AG20443 (cell line): Measurements from ENCODE around the gene KIRREL3.
A peak's percentile ranks its signal among the peaks of the same experiment; 100 is the strongest.

Source experiments
- DNase-seq: peaks from one replicate; pipeline ENCODE4 v3.0.0; 2012; ENCODE audit warnings: low spot score, mixed read lengths

KIRREL3 gene

DNA sequence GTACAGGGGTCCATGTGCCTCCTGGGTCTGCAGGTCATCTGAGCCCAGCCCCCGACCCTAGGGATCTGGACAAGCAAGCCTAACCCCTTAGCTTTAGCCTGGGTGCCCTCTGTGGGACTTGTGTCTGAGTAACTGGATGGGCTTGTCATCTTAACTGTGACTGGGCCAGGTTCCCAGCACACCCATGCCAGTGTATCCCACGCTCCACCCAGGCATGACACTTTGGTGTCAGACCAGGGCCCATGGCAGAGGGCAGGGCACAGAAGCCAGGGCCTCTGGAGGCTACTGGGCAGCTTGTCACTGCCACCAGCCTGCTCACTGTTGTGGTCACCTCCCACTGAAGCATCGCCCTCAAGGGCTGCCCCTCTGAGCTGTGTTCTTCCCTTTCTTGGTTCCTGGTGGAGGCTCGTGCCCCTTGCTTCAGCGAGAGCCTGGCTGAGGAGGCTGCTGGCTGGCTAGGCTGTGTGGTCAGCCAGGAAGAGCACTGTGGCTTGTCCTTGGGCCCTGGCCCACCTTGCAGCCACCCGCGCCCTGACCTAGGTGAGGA is 564.3 kb downstream of the KIRREL3 start:
- no peak for DNase-seq

DNA sequence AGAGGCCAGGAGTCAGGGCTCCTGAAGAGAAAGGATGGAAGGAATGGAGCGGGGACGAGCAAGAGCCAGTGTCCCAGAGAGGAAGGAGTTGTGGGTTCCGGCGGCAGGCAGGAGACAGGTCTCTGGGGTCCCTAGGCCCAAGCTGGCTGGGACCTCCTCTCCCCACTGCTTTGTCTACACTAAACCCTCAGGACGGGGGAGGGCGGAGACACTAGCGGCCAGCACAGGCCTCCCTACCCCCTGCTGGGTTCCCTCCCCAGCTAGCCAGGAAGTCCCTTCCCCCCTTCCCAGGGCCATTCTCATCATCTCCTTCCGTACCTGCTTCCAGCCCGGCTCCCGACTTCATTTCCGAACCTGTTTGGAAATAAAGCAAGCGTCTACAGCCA is 565.6 kb downstream of the KIRREL3 start:
- no peak for DNase-seq

DNA sequence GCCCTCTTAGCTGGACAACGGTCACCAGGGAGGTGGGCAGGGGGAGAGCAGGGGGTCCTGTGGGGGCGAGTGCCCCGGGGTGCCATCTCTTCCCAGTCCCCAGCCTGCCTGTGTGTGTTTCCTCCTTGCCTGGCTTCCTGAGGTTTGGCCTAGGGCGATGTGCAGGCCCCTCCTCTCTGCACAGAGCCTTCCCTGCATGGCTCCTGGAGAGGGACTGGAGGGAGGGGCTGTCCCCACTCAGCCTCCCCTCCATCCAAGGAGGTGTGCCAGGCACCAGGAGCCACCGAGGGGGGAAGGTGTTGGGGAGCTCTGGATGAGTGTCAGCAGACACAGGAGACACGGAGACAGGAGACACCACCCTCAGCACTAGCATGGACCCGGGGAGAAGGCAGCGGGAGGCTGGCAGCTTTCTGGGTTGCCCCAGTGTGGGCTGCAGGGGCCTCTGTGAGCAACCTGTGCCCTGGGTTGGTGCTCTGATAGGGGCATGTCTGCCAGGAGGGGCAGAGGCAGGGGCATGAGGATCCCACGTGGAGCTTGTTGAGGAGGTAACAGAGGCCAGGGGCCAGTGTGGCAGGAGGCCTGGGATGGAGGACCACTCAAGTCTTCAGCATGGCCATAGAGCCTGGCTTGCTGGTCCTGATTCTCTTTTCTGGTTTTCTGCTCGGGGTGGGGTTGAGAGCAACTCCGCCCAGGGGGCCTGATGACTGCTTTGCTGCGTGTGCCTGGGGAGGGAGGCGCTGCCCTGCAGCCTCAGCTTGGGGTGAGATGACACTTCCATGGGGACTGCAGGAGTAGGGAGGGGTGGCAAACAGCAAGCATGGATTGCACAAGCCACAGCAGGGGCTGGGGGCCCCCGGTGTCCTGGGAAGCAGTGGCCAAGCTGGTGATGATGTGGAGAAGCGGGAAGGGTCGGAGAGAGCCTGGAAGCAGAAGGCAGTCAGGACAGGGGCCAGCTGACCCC is 566.3 kb downstream of the KIRREL3 start:
- peak; percentile 46 for DNase-seq

DNA sequence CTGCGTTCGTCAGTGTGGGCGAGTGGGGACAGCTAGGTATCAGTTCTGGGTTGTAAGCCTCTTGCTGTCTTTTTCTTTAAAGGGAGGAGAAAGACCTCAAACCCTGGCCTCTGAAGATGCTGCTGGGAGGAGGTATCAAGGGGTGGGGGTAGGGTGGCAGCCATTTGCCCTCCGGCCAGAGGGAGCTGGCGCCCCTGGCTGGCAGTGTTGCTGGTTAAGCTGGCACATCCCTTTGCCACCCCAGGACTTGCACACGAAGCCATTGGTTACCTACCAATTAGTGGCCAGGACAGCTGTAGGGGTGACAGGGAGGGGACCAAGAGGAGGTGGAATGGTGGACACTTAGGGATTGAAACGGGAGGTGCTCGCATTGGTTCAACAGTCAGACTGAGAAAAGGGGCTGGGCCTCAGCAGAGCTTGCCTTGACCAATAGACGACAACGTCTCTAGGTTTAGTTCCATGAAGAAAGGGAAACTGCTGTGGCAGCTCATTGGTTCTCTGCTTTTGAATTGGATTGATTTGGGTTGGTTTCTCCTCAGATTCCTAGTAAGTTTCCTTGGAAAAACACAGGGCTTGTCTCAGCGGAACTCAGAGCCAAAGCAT is 567.2 kb downstream of the KIRREL3 start:
- DNase-seq, result no peak

DNA sequence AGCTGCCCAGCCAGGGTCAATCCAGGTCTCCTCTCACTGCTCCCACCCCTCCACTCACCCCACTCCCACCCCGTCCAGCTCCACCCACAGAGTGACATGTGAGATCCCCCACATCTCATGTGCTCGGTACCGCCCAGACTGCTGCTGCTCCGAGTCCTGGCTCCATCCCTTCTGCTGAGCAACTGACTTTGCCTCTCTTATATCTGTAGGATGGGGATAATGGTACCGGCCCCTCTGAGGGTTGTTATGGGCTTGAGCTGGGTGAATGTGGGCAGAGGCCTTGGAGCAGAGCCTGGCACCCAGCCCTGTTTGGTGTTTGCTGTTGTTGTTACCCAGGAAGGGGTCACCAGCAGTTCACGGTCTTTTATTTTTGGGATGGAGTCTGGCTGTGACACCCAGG is 568.0 kb downstream of the KIRREL3 start:
- no peak for DNase-seq

DNA sequence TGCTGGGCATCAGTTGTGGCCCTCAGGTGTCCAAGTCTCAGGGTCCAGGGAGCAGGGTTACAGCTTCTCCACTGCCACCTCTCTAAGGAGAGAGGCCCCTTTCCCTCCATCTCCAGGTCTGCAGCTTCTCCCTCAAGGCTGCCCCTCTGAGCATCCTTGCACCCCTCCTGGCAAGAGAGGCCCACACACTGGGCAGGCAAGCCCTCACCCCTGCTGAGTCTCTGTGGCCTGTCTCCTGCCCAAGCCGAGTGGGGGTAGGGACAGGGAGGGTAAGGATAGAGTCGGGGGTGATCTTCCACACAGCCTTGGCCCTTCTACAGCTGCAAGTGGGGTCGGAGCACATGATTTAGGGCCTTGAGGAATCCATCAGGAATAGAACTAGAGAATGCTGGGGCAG is 568.5 kb downstream of the KIRREL3 start:
- peak; percentile 31 for DNase-seq

DNA sequence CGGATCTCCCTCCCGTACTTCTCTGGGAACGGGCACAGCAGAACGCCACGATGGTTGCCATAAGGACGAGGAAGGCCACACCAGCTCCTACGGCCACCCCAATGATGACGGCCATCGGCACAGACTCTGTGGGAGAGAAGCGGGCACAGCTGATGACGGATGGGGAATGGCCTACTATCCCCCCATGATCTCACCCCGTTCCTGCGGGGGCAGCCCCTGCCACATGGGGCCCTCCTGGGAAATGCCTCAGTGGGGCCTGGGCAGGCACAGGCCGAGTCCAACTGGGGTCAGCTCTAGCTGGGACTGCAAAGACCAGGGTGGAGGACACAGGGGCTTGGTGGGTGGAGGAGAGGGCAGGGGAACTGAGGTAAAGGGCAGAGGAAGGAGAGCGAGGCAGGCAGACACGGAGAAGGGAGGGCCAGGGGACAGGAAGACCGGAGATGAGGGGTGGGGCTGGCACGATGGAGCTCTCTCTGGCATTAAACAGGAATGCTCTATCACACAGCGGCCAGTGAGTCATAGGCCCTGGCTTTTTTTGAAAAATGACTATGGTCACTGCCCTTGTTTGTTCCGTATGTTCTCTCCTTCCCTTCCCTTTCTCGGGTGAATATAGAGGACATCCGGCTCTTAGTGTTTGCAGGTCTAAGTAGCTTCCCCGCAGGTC is 569.0 kb downstream of the KIRREL3 start:
- DNase-seq, result peak; percentile 96

DNA sequence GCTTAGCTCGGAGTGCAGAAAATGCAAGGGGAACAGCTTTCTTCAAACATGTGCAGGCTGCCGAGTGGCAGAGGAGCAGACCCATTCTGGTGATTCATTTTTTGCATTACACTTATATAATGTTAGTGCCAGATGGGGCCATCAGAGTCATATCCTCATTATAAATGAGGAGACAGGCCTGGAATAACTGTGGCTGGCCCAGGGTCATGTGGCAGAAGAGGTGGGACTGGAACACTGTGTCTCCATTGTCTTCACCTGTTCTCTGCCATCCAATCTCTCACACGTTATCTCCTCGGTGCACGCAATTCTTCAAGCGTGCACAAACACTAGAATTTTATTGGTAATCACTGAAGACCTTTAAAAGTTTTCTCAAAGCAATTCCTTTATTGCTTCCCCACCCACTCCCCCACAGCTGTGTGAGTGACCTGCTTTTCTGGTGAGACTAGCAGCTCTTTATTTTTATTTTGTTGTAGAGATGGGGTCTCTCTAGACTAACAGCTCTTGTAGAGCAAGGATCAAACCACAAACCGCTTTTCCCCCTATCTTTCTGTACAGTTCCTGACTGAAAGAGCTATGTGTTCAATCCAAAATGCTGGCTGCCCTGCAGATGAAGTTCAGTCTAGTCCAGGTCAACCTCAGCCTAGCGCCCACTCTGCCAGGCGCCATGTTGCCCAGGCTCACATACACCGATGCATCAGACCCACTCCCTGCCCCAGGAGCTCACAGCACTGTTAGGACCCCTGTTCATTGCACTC is 569.8 kb downstream of the KIRREL3 start:
- DNase-seq, result no peak

DNA sequence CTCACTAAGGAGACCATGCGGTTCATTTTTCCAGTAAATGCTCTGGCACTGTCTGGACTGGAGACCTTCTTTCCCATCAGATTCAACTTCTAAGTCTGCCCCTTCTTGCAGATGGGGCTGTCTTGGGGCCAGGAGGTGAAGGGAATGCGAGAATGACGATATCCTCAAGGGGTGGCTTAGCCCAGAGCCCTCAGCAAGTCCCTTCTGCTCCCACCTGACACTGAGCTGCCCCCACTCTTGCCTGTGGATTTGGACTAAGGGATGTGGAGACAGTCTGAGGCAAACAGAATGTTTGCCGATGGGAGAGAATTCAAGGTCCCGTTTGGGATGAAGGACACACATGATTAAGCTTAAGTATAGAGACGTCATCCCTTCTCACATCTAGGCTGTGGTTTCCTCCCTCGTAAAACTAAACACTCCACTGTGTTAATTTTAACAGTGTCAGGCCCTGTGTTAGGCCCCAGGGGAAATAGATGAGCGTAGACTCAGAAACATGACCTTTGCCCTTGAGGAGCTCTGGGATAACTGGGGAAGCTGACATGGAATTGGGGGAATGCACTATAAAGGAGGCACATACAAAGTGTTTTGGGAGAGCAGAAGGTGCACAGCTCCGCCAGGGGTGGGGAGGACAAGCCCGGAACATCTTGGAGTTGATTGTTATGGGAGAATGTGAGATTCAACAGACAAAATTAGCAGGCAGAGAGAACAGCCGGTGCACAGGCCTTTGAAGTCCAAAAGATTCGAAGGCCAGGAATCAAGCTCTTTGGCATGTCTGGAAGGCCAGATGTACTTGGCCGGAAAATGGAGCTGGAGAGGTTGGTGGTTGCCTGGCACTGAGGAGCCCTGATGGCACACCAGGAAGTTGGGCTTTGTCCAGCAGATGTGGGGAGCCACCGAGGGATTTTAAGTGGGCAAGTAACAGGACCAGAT is 573.5 kb downstream of the KIRREL3 start:
- DNase-seq, result no peak

DNA sequence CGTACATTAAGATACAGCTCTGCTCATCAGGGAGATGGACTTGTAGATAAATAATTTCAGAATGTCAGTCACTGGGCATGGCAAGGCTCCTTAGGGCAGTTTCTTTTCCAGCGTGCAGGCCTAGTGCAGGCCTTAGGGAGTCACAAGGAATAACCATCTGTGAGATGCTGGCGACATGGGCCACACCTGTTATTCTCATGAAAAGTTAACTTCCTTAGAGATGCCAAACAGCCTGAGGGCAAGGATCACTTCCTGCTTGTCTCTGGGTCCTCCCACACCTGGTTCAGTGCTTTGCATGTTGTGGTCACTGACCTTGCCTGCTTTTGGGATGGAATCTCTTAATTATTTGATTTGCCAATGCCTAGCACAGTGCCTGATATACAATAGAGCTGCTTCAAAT is 574.5 kb downstream of the KIRREL3 start:
- DNase-seq, result no peak

DNA sequence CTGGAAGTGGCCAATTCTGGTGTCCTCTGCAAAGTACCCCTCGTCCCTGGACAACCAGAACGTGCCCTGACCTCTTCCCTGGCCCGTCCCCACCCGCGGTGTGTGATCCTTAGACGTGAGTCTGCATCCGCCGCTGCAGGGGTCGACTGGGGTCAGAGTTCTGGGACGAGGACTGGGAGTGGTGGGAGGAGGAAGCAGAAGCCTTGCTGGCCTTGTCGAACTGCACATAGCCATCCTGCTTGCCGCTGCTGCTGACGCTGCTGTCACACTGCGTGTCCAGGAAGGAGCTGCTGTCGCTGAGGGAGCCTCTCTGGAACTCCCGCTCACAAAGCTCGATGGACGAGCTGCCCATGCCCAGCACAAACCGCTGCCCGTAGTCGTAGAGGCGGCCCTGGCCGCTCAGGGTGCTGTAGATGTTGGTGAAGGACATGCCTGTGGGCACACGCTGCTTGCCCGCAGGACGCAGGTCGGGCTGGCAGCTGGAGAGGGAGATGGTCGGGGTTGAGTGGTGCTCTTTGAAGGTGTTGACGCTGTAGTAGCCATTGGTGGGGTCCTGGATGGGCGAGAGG is 576.0 kb downstream of the KIRREL3 start:
- no peak for DNase-seq

DNA sequence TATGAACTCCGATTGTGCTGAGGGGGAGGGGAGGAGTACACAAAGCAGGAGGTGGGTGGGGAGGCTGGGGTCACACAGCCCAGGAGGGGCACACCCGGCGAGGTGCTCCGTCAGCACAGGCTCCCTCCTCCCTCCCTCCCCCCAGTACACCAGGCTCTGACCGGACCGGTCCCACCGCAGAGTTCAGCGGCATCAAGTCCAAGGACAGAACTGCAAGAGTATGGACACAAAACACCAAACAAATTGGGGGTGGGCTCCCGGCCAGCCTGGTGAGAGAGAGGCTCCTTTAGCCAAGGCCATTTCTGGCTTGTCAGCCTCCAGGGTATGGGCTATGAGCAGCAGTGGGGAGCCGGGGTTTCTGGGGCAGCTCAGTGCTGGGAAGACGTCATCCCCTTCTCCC is 576.8 kb downstream of the KIRREL3 start:
- no peak for DNase-seq

DNA sequence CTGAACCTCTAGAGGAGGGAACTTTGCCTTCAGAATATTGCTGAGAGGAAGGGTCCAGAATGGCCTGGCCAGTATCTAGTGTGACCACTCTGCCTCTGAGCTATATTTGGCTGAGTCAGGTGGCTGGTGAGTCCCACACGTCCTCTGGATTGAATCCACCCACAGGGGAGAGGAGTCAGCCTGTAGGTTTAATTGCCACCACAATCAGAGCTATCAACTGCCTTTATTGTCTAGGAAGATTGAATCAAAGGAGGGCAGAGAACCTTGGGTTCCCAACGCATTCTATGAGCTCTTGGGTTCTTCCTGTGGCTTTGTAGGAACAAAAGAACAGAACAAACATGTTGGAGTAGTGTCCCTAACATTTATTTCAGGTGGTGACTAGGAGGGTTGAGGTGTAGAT is 577.4 kb downstream of the KIRREL3 start:
- DNase-seq, result no peak

DNA sequence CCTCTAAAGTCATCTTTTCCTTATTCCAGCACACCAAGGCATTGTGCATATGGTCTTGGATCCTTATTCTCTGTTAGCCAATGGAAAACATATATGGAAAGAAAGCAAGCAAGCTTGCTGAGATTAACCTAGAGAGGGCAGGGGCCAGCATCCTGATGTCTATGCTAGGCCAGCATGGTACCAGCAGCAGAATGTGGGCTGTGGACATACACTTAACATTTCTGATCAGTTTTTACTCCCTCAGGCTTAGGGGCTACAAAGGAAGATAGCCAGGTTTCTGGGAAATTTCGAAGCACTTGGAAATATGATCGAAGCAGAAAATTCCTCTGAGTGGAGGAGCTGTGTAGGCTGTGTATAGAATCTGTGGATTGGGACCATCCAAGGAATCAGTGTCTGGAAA is 578.1 kb downstream of the KIRREL3 start:
- DNase-seq, result no peak

DNA sequence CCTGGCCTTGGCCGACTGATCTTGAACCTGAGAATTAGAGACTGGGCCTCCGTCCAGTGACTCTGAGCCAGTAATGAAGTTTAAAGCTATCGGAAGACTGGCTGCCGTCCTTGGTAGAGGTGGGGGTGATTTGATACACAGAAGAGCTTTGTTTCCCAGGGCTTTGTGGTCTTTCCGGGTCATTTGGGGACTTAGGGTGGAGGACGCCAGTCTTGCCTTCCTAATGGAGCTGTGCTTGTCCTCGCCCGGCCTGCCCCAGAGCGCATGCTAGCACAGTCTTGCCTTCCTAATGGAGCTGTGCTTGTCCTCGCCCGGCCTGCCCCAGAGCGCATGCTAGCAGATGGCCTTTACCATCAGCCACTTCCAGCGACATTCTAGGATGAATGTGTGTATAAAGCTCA is 579.3 kb downstream of the KIRREL3 start:
- DNase-seq, result no peak

DNA sequence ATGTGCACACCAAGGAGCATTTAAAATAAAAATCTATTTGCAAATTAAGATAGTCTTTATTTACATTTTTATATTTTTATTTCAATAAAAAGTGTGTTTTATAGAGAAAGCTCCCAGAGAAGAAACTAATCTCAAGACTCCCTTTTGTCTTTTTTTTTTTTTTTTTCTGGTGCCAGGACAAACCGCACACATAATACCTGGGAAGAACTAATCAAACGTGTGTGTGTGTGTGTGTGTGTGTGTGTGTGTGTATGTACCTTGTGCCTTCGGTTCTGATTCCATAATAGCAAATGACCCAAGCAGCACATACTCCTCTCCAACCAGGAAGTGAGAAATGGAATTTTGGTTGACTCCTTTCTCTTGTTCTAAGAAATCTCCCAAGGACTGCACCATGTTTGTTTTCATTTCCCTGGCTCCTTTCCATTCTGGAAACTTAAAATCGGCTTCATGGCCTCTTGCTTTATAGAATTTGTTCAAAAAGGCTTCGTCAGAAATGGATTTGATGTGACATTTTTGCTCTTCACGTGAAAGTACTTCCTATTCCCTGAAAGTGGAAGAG is 579.8 kb downstream of the KIRREL3 start:
- no peak for DNase-seq

DNA sequence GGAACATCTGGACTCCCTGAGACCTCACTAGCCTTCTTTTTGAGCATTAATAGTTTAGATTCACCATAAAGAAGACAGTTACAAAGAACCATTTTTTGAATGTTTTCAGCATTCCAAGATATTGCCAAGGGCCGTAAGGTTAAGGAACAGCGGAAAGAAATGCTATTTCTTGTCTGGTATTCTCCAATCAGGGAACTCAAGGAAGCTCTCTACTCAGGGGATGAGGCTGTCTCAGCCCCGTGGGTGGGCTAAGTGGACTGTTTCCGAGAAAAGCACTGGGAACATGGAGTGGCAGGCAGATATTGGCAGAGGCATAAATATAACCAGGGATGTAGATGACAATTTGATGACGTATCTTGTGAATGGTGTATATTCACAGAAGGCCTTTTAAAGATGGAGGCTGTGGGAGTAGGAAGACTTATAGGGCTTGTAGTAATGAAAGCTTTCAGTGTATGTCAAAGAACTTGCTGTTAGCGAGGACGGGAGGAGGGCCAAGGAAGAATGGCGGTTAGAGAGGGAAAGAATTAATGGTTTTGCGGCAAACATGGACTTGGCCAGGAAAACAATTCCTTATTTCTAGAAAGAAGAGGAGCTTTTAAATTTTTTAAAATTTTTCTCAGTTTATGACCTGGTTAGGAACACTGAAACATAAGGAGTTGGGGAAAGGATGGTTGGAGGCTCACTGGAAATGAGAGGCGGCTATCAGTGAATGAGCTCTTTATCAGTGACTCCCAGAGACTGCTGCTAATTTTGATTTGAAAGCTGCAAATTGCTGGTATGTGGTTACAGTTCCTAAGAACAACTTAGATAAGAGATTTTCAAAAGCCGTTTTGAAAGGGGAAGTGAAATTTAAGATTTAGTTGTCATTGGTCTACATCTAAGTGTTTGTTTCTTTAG is 580.5 kb downstream of the KIRREL3 start:
- DNase-seq, result no peak

DNA sequence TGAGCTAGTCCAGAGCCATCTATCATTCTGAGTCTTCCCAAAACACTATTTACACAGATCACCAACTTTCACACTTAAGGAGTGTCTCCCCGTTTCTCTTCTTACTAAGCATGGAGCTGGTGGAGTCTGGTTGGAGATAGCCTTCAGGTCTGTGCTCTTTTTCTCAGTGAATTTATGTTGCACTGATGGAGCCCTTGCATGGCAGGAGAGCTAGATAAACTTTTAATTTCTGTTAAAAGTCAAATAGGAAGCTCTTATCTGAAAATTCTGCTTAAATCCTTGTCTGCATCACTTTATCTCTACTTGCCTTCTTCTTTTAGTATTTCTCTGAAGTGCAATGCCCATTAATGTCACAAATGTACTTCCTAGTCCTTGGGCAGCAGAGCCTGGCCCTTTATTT is 581.7 kb downstream of the KIRREL3 start:
- no peak for DNase-seq
